T-helper 2 cell treated with Interferon-gamma antibody and Interleukin-4, amounts not matched to agents 100 ng/mL and 5 ng/mL, for 36 hours (primary cell): Measurements from ENCODE around the gene TMCO4. TPM values are rescaled to one million over a fixed set of nuclear protein-coding genes. Genes with fewer than 3 reads are reported as not detected.

ENCODE experiments used
- intact Hi-C: fragments of 100-400 bp; cut with micrococcal nuclease; formaldehyde crosslinking; loops from one replicate; pipeline ENCODE4 v1.15.1; 2023
- total RNA-seq: library from RNA; stranded (reverse); gene quantifications from 2 replicates; pipeline ENCODE4 v1.2.3, GENCODE V29; 2022

TMCO4 gene
- total RNA-seq, 1 donor from 2014 or later, result 14.7 TPM

GRCh38 chr1:19689856-19690255, 109.9 kb downstream of the TMCO4 start:
- intact Hi-C loops, result no loop called here

DNA sequence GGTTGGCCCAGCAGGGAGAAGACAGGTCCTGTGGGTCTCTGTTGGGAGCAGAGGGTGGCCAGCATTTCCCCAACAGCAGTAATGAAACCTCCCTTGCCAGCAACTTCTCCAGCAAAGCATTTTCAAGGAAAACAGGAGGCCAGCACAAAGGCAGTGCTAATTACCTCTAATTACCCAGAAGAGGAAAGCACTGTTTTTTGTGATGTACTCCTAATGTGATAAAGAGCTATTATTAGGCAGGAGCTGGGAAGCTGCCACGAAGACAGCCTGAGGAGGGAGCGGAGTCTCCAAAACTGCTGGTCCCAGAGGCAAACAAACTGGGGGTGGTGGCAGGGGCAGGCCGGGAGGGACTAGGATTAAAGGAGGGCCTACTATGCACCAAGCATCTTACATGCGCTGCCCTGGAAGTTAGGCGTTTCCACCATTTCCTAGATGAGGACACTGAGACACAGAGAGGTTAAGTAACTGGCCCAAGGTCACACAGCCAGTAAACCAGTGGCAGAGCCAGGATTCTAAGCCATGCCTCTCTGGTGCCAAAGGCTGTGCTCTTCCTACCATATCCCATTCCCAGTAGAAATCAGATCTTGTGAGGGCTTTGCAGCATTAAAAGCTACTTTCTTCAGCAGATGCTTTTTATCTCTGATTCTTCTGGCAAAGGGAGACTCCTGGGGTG, 110.5 kb downstream of the TMCO4 start:
- intact Hi-C loops, result no loop called here

DNA sequence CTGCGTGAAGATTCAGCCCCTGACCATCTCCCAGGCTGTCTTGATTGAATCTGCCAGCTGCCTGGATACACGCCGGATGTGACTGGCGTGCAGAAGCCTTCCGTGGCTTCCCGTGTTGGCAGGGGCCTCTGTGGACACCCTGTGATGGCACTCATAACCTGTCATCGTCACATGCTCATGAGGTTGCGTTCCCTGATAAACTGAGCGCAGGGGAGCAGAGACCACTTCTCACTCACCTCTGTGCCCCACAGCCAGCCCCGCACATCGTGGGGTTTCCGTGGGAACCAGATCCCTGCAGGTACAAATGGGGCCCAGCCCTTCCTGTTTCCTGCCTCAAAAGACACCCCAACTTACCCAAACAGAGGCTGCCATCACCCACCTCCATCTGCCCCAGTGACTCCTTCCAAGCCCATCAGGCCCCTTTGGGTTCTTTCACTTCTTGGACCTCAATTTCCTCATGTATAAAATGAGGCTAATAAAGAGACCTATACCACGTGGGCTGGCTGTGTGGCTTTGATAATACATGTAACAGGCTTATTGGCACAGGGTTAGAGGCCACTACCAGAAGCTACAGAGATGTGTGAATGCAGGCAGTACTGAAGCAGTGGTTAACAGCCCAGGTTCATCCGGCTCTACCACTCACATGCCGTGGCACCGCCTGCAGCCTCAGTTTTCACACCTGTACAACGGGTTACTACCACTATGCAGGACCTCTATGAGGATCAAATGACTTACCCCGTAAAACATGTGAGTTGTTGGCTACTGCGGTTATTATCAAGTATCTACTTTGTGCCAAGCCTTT, 111.5 kb downstream of the TMCO4 start:
- intact Hi-C loops, result no loop called here

DNA sequence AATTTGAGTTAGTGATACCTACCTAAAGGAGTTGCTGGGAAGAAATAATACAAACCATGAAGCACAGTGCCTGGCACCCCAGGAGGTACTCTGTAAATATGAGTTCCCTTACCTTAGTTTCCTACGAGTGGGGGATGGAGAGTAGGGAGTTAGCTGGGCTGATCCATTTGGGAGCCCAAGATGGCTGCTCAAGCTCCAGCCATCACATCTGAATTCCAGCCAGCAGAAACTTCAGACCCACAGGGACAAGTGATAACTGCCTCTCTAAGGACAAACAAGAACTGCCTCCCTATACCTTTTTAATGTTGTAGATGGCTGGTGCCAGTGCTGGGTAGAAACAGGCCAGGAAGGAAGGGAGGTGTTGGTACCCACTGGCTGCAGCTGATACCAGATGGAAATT, 112.3 kb downstream of the TMCO4 start:
- intact Hi-C loops, result no loop called here

- intact Hi-C loops, result no loop called here
Observed at GRCh38 chr1:19685994-19686393, 113.7 kb downstream of the TMCO4 start.

DNA sequence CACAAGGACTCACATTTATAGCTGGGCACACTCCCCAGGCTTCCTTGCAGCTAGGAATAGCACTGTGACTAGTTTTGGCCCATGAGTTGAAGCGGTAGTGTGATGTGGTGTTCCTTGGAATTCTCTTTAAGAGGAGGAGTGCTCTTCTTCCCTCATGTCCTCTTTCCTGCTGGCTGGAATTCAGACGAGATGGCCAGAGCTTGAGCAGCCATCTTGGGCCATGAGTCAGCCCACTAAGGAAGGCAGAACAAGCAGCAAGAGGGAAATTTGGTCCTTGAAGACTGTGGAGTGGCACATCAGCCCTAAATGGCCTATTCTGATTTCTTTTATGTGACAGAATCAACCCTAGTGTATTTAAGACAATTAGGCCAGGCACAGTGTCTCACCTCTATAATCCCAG, 115.0 kb downstream of the TMCO4 start:
- intact Hi-C loops, result no loop called here

- intact Hi-C loops, result no loop called here
Observed at GRCh38 chr1:19683351-19683750, 116.4 kb downstream of the TMCO4 start.

DNA sequence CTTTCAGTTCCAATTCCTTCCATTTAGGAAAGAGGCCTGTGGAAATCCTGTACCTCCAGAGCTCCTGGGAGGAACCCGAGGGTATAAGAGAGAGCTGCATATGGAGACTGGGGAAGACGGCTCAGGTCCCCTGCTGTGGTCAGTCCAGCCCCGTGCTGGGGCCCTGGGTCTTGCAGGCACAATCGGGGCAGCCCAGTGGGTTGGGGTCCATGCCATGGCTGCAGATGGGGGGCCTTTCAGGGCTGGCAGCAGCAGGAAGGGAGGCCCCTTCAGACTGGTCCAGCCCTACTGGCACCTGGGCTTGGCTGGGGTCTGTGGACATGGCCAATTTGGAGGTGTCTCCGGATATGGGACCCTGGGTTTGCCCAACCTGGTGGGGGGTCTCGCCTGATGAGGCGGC, 116.8 kb downstream of the TMCO4 start:
- intact Hi-C loops, result no loop called here

DNA sequence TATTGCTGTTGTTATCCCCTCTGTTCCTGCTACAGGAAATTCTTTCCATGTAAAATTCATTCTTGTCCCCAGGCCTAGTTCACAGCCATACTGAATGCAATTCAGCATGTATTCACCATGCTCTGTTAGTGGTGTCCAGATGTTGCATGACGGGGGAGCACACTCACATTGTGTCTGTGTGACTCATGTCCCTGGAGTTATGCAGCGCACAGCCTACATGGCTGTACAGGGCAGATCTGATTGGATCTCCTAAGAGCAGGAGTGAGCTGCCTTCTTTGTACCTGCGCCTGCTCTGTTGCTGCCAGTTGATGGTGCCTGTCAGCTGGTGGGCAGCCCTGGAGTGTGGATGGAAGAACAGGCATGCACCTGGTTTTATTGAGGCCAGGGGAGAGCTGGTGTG, 117.5 kb downstream of the TMCO4 start:
- intact Hi-C loops, result no loop called here

- intact Hi-C loops, result no loop called here
Observed at GRCh38 chr1:19680644-19681043, 119.1 kb downstream of the TMCO4 start.

DNA sequence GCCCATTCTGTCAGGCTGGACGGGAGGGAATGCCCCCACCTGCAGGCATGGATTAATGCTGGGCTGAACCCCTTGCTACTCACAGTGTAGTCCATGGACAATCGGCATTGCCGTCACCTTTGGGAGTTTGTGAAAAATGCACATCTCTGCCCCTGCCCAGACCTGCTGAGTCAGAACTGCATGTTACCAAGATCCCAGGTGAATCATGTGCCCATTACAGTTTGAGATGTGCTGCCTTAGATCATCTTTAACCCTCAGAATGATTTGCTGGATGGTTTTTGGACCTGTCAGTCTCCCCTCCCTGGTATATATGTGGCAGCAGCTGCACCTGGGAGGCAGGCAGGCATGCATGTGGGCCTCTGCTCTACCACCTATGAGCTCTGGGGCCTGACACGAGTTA, 120.0 kb downstream of the TMCO4 start:
- intact Hi-C loops, result no loop called here

GRCh38 chr1:19678931-19679453, 120.7 kb downstream of the TMCO4 start:
- intact Hi-C loops, result no loop called here

DNA sequence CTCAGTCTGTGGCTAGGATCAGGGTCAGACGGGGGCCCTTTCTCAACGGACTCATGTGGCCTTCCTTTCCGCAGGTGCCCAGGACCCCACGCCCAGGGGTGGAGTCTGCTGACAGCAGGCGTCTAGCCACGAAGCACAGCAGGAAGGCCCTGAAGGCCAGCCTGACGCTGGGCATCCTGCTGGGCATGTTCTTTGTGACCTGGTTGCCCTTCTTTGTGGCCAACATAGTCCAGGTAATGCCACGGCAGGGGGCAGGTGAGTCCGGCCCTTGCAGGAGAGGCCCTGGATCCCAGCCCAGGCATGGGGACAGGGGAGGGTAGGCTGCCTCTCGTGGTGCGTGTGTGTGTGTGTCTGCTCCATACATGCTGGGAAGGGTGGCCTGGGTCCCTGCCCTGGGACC, 121.2 kb downstream of the TMCO4 start:
- intact Hi-C loops, result no loop called here

GRCh38 chr1:19676438-19676922, 123.2 kb downstream of the TMCO4 start:
- intact Hi-C loops, result no loop called here

DNA sequence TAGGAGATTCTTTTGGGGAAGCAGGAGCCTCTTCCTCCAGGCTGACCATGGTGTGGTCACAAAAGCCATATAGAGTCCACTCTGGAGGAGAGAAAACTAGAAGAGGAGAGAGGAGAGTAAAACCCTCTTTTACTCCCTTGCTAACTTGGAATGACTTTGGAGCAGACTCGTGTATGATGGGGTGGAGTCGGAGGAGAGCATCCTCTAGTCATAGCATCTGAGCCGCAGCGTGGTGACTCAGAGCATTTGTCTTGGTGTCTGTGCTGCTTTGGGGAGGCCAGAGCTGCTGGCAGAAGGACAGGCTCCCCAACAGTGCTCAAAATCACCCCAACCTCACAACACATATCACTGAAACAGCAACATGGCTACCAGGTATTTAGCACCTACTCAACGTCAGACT, 123.9 kb downstream of the TMCO4 start:
- intact Hi-C loops, result no loop called here

- intact Hi-C loops, result no loop called here
Observed at GRCh38 chr1:19672237-19672636, 127.5 kb downstream of the TMCO4 start.

DNA sequence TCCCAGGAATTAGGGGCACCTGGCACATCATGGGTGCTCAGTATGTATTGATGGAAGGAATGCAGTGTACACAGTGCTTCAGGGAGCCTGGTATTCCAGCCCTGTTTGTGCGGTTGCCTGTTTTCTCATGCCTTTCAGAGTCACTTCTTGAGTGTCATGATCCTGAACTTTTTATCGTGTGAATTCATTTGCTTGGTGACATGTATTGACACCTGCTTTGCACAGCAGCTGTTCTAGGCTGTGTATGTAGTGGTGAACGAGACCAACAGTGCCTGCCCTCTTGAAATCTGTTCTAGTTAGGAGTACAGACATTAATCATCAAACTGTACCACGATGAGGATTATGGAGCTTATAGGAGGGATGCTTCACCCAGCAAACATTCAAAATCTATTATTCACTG, 128.9 kb downstream of the TMCO4 start:
- intact Hi-C loops, result no loop called here

- intact Hi-C loops, result no loop called here
Observed at GRCh38 chr1:19668888-19669287, 130.8 kb downstream of the TMCO4 start.

- intact Hi-C loops, result no loop called here
Observed at GRCh38 chr1:19665496-19666465, 133.9 kb downstream of the TMCO4 start.

GRCh38 chr1:19665186-19665495, 134.6 kb downstream of the TMCO4 start:
- intact Hi-C loops, result no loop called here

DNA sequence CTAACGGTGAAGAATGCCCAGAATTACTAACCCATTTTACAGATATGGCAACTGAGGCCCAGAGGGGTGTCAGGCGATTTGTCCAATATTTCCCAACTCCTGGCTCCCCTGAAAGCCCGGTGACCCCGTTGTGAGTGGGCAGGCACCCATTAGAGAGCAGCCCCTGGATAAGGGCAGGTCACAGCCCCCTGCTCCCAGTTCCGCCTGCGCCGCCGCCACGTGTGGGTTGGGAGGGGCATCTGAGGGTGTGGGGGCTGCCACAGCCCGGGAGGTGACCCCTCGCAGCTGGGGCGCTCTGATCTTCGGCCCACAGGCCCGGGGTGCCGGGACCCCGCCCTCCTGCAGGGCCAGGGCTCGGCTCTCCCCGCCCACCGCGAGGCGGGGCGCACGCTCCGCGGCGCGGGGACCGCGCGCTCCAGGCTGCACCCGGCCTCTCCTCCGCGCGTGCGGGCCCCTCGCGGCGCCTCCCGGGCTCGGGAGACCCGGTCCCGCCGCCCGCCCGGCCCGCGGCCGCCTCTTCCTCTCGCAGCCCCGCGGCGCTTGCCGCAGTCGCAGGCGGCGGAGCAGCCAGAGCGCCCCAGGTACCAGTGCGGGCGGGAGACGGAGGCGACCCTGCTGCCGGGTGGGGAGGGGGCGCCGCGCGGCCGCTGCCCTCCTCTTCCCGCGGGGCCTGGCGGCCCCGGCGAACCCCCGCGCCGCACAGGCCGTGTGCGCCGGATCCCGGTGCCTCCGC, 135.1 kb downstream of the TMCO4 start, which contains the start of gene HTR6:
Gene HTR6, plus strand, starts transcription at position 423 of the 733 bp plus-strand sequence. CDS start 879 bp downstream, outside the sequence.
- intact Hi-C loops, result loop anchor here (5.0 kb wide), 1 partner anchor 148 kb away; no protein-coding TSS in a partner anchor
